ENCODE measurements around the gene TNFRSF6B.
A peak's percentile ranks its signal among the peaks of the same experiment; 100 is the strongest.
"Not testable (repeated sequence)": the region's sequence is repeated elsewhere in the genome, so short reads cannot be mapped to it uniquely, and the experiment has no call there.

TNFRSF6B gene, protein sequence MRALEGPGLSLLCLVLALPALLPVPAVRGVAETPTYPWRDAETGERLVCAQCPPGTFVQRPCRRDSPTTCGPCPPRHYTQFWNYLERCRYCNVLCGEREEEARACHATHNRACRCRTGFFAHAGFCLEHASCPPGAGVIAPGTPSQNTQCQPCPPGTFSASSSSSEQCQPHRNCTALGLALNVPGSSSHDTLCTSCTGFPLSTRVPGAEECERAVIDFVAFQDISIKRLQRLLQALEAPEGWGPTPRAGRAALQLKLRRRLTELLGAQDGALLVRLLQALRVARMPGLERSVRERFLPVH

DNA sequence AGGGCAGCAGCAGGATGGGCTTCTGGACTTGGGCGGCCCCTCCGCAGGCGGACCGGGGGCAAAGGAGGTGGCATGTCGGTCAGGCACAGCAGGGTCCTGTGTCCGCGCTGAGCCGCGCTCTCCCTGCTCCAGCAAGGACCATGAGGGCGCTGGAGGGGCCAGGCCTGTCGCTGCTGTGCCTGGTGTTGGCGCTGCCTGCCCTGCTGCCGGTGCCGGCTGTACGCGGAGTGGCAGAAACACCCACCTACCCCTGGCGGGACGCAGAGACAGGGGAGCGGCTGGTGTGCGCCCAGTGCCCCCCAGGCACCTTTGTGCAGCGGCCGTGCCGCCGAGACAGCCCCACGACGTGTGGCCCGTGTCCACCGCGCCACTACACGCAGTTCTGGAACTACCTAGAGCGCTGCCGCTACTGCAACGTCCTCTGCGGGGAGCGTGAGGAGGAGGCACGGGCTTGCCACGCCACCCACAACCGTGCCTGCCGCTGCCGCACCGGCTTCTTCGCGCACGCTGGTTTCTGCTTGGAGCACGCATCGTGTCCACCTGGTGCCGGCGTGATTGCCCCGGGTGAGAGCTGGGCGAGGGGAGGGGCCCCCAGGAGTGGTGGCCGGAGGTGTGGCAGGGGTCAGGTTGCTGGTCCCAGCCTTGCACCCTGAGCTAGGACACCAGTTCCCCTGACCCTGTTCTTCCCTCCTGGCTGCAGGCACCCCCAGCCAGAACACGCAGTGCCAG, at the start of gene TNFRSF6B:
Gene TNFRSF6B, plus strand, starts transcription at position 25 of the 729 bp plus-strand sequence. Its CDS starts 116 bp downstream, at position 141.
- DNase-seq, result no peak

DNA sequence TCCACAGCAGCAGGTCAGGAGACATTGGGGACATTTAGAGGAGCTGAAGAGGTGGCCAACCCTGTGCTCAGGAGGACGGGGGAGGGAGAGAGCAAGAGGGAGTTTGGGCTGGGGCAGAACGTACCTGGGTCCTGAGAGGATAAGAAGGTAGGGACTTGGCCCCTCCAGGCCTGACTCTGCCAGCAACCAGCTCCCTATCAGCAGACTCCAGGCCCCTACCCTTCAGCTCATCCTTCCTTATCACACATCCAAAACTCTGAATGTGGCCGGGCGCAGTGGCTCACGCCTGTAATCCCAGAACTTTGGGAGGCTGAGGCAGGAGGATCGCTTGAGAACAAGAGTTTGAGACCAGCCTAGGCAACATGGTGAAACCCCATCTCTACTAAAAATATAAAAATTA, 48.3 kb upstream of the TNFRSF6B start:
- DNase-seq, result no peak

DNA sequence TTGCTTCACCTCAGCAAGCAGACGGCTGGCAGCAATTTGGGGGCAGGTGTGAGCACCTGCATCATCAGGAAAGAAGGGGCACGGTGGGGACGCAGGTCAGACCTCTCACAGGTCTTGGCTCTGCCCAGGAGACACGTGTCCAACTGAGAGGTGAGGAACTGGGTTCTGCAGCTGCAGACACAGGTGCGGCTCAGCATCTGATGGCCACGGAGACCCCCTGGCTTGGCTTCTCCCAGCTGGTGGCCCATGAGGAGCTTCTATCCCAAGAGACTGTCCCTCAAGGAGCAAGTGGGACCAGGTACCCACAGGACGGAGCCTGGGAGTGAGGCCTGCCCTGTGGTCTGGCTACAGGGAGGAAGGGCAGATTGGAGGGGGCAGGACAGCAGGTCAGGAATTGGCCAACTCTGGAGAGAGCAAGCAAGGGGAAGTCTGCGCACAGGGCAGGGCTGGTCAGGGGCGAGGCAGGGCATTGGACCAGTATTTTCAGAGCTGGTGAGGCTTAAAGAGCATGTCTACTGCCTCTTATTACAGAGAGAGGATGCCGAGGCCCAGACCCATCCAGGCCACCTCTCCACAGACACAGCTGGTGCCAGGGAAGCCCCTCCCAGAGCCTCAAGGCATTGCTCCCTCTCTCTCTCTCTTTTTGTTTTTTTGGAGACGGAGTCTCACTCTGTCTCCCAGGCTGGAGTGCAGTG, 47.4 kb upstream of the TNFRSF6B start:
- peak; percentile 6 for DNase-seq

DNA sequence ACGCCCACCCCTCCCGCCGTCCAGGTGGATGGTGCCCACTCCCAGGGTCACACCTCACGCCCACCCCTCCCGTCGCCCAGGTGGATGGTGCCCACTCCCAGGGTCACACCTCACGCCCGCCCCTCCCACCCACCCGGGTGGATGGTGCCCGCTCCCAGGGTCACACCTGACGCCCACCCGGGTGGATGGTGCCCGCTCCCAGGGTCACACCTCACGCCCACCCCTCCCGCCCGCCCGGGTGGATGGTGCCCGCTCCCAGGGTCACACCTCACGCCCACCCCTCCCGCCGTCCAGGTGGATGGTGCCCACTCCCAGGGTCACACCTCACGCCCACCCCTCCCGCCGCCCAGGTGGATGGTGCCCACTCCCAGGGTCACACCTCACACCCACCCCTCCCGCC, 46.0 kb upstream of the TNFRSF6B start:
- not testable (repeated sequence) for DNase-seq

DNA sequence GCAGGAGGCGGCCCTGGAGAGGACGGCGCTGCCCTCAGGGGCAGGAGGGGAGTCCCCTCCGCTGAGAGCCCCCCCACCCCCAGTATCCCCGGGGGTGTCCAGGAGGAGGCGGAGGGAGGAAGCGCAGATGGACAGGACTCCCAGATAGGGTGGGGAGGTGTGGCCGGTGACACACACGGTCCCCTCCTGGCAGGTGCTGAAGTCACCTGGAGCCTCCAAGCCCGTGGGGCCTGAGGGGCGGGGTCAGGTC, 44.6 kb upstream of the TNFRSF6B start:
- DNase-seq, result peak; percentile 28

DNA sequence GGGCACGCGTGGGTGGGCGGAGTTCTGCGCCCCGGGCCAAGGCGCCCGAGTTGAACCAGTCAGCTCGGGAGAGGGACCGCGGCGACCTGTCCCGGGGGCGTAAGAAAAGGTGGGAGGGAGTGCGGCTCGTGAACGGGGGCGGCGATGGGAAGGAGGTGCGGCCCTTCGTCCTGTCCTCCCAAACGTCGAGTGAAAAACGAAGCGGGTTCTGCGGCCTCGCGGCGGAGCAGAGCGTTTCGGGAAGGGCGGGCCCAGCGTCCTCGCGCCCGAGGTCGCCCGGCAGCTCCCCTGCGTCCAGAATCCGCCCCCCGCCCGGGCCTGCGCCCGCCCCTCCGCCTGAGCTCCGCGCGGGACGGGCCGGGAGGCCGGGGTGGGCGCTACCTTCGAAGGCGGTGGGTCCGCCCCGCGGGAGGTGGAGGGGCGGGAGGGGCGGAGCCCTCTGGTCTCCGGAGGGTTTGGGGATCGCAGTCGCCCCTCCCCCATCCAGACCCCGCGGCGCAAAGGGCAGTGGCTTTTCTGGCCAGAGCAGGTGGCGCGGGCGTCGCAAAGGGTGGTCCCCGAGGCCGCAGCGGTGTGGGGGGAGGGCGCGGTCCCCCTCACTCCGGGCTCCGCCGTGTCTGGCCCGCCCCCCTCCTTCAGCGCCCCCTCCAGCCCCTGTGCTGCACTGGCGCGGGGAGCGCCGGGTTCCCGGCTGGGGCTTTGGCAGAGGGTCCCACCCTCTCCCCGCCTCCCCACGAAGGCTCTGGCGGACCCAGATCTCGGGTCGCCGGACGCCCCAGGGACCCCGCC, 44.1 kb upstream of the TNFRSF6B start:
- DNase-seq, result peak; percentile 64

DNA sequence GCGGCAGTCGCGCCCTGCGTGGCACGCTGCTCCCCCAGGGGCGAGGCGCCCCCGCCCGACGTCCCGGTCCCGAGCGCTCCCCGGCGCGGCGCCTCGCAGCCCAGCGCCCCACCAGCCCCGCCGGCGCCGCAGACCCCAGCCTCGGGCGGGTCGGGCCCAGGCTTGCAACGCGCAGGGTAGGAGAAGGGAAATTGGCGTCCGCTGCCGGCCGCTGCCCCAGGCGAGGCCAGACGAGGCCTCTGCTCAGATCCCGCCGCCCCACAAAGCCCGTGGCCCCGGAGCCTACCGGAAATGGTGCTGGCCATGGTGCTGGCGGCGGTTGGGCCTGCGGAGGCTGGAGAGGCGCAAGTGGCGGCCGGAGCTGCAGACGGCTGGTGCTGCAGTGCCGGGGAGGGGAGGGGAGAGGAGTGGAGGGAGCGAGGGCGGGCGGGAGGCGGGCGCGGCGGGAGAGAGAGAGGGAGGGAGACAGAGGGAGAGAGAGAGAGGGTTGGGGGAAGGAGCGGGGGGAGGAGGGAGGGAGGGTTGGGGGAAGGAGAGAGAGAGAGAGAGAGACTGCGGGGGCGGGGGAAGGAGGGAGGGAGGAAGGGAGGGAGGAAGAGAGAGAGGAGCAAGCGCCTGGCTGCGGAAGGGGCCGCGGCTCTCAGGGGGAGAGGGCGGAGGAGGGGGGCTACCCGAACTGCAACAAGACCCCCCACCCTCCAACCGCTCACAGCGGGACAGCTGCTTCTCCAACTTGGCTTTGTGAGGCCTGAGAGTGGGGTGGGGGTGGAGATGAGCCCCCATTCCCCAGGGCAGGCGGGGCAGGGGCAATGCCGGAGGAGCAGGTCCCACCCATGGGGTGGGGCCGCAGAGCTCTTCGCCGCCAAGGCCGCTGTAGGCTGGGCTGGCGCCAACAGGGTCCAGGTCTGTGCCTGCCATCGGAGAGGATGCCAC, 43.1 kb upstream of the TNFRSF6B start, which contains the start of gene STMN3:
Gene STMN3, minus strand, starts transcription at position 384 of the 933 bp plus-strand sequence. Its CDS starts 79 bp downstream, at position 305.
- DNase-seq, result peak; percentile 91

DNA sequence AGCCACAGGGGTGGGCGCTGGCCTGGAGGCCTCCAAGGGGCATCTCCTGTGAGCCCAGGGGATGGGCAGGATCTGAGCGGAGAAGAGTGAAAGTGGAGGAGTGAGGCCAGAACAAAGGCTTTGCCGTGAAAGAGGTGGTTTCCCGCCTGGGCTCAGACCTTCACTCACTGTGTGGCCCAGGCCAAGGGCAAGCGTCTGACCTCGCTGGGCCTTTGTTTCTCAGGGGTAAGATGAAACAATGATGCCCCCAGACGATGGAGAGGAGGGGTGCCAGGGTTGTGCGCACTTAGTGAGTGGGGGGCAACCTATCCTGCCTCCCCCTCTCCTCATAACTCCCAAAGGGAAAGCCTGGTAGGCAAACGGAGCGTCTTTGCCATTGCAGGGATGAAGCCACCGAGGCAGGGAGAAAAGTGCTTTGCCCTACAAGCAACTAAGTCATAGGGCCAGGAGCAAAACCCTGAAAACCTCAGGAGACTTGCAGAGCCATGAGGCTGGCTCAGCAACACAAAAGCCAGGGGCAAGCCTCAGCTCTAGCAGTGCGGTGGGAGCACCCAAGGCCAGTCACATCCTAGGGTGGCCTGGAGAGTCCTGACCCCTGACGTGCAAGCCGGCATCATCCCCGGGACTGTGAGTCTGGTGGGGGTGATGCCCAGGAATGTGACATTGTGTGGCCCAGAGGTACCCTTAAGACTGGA, 42.3 kb upstream of the TNFRSF6B start:
- DNase-seq, result no peak

DNA sequence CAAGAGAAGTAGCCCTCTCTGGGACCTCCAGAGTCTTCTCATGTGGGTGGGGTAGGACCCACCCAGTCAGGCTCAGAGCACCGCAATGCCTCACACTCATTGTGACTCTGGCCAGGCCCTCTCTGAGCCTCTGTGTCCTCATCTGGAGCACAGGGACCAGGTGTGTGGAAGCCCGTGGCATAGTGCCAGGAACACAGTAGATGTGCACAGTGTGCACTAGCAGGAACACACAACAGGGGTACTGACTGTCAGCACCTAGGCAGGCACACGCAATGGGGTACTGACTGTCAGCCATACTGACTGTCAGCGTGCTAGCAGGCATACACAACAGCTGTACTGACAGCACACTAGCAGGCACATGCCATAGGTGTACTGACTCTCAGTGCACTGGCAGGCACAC, 41.2 kb upstream of the TNFRSF6B start:
- peak; percentile 16 for DNase-seq

DNA sequence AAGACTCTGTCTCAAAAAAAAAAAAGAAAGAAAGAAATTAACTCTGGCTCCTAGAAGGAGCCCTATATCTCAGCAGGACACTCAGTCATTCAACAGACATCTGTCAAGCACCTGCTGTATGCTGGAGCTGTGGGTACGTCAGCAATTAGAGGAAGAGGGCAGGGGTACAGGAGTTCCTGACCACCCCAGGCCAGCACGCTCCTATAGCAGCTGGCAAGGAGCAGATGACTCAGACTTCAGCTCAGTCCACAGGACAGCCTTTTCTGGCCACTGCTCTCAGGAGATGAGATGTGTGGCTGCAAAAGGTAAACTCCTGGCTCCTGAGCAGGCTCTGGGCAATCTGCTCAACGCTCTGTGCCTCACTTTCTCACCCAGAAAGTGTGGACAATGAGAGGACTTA, 40.0 kb upstream of the TNFRSF6B start:
- DNase-seq, result no peak

DNA sequence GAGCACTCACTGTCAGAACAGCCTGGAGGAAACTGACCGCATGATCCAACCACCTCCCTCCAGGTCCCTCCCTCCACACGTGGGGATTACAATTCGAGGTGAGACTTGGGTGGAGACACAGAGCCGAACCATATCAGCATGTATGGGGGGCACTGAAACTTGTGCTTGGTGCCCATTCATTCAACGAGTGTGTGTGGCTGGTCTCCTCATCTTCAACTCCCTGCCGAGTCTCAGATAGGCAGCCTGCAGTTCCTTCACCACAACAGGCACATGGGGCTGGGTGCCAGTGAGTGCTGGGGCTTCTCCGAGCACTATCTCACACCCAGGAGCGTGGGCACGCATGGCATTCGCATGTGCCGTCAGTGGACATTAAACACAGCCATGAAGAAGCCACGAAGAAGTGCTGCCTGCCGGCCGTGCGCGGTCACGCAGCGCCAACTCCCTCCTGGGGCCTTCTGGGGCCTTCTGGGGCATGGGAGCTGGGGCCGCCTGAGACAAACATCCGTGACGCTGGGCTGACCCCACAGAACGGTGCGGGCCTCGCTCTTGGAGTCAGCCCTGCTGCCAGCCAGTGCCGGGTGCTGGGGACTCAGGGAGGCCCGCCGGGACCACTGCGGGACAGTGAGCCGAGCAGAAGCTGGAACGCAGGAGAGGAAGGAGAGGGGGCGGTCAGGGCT, 39.1 kb upstream of the TNFRSF6B start:
- peak; percentile 44 for DNase-seq

DNA sequence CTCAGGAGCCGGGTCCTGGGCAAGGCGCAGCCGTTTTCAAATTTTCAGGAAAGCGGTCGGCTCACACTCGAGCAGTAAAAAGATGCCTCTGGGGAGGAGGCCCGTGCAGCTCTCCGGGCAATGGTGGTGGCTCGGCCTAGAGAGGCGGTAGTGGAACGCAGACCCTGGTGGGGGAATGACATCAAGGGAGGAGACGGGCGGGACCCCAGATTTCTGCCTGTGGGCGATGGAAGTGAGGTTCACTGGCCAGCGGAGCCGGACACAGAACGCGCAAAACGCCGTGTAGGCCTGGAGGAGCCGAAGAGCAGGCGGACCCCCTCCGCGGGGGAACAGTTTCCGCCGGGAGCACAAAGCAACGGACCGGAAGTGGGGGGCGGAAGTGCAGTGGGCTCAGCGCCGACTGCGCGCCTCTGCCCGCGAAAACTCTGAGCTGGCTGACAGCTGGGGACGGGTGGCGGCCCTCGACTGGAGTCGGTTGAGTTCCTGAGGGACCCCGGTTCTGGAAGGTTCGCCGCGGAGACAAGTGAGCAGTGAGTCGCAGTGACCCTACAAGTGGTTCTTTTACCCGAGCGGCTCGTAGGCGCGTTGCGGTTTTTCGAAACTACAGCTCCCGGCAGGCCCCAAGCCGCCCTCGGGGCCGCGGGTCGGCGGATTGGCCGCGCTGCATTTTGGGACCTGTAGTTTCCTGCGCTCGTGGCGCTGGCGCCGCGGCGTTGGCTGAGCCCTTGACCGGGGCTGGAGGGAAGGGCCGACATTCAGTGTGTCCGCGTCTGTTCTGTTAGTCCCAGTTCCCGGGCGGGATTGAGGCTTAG, 38.3 kb upstream of the TNFRSF6B start, which contains the start of gene RTEL1:
Gene RTEL1, plus strand, starts transcription at position 376 of the 812 bp plus-strand sequence. CDS start 1,091 bp downstream, outside the sequence.
- peak; percentile 86 for DNase-seq

DNA sequence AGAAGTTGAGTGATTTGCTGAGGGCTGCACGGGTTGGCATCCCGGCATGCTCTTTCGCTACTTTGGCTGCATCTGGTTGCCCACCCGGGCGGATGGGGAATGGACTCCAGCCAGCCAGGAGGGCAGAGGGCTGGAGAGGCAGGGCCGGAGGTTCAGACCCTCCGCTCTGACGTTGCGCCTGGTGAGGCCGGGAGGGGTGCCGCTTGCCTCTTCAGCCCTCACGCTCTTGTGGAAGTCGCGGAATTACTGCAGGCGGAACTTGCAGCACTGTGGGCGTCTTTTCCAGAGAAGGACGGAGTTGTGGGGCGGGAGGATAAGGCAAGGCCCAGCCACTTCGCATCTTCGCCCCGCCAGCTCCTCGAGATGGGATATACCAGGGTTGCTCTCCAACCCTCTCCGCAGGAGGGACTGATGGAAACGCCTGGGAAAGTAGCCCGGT, 37.7 kb upstream of the TNFRSF6B start:
- no peak for DNase-seq

DNA sequence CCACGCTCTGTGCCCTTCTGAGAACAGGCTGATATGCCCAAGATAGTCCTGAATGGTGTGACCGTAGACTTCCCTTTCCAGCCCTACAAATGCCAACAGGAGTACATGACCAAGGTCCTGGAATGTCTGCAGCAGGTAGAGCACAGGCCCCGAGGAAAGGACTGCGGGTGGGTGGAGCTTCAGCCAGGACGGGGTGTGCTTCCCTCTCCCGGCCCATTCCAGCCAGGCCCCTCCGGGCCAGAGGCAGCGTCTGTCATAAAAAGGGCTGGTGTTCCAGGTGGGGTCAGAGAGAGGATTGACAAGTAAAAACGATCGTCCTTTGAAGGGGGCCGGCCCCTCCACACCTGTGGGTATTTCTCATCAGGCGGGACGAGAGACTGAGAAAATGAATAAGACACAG, 37.1 kb upstream of the TNFRSF6B start:
- DNase-seq, result no peak

DNA sequence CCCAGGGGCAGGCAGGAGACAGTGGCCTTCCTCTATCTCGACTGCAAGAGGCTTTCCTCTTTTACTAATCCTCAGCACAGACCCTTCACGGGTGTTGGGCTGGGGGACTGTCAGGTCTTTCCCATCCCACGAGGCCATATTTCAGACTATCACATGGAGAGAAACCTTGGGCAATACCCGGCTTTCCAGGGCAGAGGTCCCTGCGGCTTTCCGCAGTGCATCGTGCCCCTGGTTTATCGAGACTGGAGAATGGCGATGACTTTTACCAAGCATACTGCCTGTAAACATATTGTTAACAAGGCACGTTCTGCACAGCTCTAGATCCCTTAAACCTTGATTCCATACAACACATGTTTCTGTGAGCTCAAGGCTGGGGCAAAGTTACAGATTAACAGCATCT, 36.3 kb upstream of the TNFRSF6B start:
- DNase-seq, result not testable (repeated sequence)

DNA sequence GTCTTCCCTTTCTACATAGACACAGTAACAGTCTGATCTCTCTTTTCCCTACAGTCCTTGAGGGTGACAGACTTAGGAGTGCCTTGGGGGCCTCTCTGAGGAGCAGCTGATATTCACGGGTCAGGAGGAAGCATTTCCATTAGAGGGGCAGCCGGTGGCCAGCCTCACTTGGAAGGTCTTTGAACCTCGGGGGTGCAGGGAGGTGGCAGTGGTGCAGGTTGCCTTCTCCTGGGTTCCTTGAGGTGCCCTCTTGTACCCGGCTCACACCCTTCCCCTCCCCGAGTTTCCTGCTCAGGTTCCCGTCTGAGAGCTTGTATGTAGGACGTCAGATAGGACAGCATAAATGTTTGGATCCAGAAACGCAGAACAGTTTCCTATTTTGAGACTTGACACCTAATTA, 35.8 kb upstream of the TNFRSF6B start:
- no peak for DNase-seq

DNA sequence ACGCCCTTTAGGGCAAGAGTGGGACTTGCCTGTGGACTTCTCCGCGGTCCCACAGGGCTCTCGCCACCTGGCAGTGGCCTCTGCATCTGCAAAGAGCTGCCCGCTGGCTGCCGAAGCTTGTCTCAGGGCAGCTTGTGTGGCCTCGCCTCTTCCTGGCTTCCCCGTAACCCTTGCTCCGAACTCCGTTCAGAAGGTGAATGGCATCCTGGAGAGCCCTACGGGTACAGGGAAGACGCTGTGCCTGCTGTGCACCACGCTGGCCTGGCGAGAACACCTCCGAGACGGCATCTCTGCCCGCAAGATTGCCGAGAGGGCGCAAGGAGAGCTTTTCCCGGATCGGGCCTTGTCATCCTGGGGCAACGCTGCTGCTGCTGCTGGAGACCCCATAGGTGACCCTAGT, 35.3 kb upstream of the TNFRSF6B start:
- no peak for DNase-seq

DNA sequence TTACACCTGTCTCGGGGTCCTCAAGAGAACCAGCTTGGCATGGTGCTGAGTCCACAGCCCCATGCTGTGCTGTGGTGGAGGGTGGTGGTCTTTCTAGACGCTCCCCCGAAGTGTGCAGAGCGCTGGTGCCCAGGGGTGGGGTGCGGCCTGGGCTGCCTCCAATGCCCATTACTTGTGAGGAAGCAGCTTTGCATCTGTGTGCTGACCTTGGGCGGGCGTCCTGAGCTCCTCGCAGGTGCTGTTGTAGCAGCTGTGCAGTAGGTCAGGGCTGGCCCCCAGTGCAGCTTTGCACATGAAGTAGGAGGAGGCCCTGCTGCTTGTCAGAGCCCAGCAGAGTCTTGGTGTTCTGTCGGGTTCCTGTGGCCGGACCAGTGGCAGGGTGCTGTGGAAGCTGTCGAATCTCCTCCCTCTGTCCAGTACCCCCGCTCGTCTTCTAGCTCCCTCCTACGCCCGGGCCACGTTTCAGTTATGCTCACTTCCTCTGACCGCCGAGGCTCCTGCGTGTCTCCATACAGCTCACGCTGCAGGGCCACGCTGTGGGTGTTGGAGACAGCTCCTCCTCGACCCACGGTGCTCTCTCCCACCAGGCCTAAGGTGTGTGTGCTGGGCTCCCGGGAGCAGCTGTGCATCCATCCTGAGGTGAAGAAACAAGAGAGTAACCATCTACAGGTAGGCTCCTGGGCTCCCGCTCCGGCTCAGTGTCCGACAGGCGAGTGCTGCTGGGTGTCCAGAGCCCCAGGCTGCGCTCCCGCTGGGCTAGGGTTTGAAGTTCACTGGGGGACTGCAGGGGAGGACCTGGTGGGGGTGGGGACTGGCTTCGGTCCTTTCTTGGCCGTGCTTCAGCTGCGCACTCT, 34.3 kb upstream of the TNFRSF6B start:
- no peak for DNase-seq

DNA sequence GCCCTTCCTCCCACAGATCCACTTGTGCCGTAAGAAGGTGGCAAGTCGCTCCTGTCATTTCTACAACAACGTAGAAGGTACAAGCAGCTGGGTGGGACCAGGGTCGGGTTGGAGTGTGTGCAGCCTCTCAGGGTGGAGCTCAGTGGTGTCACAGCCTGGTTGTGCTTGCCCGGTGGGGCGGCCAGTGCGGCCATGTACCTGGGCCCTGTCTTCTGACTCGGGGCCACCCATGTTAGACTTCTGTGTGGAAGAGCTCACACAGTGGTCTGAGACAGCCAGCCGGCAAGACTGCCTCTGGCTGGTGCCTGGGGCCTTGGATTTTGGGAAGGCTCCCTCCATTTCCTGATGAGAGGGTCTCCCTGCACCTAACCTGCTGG, 33.7 kb upstream of the TNFRSF6B start:
- DNase-seq, result no peak

All from NCI-H69 (cell line).